ENCODE measurements around the gene GRIN2A.

GRIN2A gene

DNA sequence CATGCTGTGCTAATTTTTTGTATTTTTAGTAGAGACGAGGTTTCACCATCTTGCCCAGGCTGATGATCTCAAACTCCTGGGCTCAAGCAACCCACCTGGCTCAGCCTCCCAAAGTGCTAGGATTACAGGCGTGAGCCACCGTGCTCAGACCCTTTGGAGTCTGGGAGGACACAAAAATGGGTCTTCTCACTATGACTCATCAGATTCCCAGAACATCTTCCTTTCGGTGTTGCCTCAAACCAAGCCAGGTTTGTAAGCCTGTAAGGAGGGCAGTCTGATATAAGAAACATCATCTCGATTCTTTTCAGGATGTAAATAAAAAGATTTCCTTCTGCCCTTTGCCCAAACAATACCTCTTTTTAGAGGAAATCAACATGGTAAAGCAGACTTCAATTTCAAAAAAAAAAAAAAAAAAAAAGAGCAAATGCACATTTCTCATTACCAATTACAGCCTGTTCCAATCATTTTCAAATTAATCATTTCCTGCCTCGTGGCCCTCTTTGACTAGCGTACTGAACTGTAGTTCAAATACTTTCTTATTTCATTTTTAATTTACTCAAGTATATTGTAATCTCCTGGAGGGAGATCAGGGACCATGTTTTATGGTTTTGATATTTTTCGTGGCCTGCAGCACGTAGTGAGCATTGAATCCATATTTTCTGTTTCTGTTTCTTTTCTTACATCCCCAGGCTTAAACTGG lies 409.6 kb downstream of the GRIN2A start:
- no peaks in the 10 kb centered on the region for H3K4me1 ChIP-seq (ENCODE audit: control insufficient read depth, insufficient read depth, low read length, poor library complexity, severe bottlenecking)
- no peak overlapping the region for H3K4me3 ChIP-seq (ENCODE audit: insufficient read depth, low read depth, low read length, poor library complexity, severe bottlenecking)
- H3K9me3 ChIP-seq (ENCODE audit: control insufficient read depth, low read length) = no peaks in the 10 kb centered on the region
- no peaks in the 10 kb centered on the region for H3K27me3 ChIP-seq (replicated peaks; ENCODE audit: control insufficient read depth, insufficient read depth, low read length, poor library complexity, severe bottlenecking)
- no peaks in the 10 kb centered on the region for H3K36me3 ChIP-seq (ENCODE audit: control insufficient read depth, insufficient read depth, low read length)
- H3K27ac ChIP-seq (ENCODE audit: insufficient read depth, low read length, poor library complexity, severe bottlenecking) = no peak overlapping the region
- DNase-seq = no peak

DNA sequence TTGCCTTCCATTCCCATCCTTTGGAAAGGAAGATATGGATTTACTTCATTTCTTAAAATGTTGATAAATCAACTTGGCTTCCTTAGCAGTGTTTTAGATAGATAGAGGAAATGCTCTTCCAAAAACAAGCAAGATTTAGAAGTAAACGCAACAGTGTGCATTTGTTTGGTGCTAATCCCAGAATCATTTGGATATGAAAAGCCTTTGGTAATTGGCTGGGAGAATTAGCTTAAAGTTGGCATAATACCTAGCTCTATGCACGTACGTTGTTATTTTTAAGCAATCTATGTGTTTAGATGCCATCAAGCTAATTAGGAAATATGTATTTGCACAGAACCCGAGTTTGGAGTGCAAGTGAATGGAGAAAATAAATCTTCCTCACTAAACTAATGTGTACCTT lies 415.3 kb downstream of the GRIN2A start:
- Histone ChIP-seq H3K4me3 (ENCODE audit: insufficient read depth, low read depth, low read length, poor library complexity, severe bottlenecking) (no peak overlapping the region), H3K27me3 (replicated peaks; ENCODE audit: control insufficient read depth, insufficient read depth, low read length, poor library complexity, severe bottlenecking) (no peaks in the 10 kb centered on the region), H3K4me1 (ENCODE audit: control insufficient read depth, insufficient read depth, low read length, poor library complexity, severe bottlenecking) (no peaks in the 10 kb centered on the region), H3K27ac (ENCODE audit: insufficient read depth, low read length, poor library complexity, severe bottlenecking) (no peak overlapping the region), H3K36me3 (ENCODE audit: control insufficient read depth, insufficient read depth, low read length) (no peaks in the 10 kb centered on the region), H3K9me3 (ENCODE audit: control insufficient read depth, low read length) (no peaks in the 10 kb centered on the region)
- no peak for DNase-seq

GRCh38 chr16:9763505-9763904 lies 418.7 kb downstream of the GRIN2A start:
- H3K36me3 ChIP-seq (ENCODE audit: control insufficient read depth, insufficient read depth, low read length) = no peaks in the 10 kb centered on the region
- no peaks in the 10 kb centered on the region for H3K4me1 ChIP-seq (ENCODE audit: control insufficient read depth, insufficient read depth, low read length, poor library complexity, severe bottlenecking)
- H3K27ac ChIP-seq (ENCODE audit: insufficient read depth, low read length, poor library complexity, severe bottlenecking) = no peak overlapping the region
- H3K4me3 ChIP-seq (ENCODE audit: insufficient read depth, low read depth, low read length, poor library complexity, severe bottlenecking) = no peak overlapping the region
- H3K27me3 ChIP-seq (replicated peaks; ENCODE audit: control insufficient read depth, insufficient read depth, low read length, poor library complexity, severe bottlenecking) = no peaks in the 10 kb centered on the region
- DNase-seq = no peak
- H3K9me3 ChIP-seq (ENCODE audit: control insufficient read depth, low read length) = no peaks in the 10 kb centered on the region

DNA sequence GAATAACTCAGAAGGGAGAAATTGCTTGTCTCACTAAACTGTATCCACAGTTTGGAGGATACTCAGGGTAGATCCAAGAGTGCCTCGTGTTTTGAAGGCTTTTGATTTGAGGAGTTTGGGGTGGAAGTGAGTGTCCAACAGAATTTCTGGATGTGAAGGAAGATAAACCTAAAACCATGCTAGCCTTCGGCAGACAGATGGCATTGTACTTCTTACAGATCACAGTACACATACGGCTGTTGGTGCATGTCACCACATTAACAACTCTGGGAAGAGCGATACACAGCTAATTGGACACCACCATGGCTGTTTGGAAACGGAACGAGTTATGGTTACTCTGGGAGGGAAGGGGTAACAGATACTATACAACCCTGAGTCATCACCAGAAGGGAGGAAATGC lies 420.4 kb downstream of the GRIN2A start:
- Histone ChIP-seq H3K27me3 (replicated peaks; ENCODE audit: control insufficient read depth, insufficient read depth, low read length, poor library complexity, severe bottlenecking) (no peaks in the 10 kb centered on the region), H3K36me3 (ENCODE audit: control insufficient read depth, insufficient read depth, low read length) (no peaks in the 10 kb centered on the region), H3K4me1 (ENCODE audit: control insufficient read depth, insufficient read depth, low read length, poor library complexity, severe bottlenecking) (no peaks in the 10 kb centered on the region), H3K27ac (ENCODE audit: insufficient read depth, low read length, poor library complexity, severe bottlenecking) (no peak overlapping the region), H3K9me3 (ENCODE audit: control insufficient read depth, low read length) (no peaks in the 10 kb centered on the region), H3K4me3 (ENCODE audit: insufficient read depth, low read depth, low read length, poor library complexity, severe bottlenecking) (no peak overlapping the region)
- no peak for DNase-seq

GRCh38 chr16:9757687-9758086 lies 424.5 kb downstream of the GRIN2A start:
- no peaks in the 10 kb centered on the region for H3K27me3 ChIP-seq (replicated peaks; ENCODE audit: control insufficient read depth, insufficient read depth, low read length, poor library complexity, severe bottlenecking)
- no peak overlapping the region for H3K4me3 ChIP-seq (ENCODE audit: insufficient read depth, low read depth, low read length, poor library complexity, severe bottlenecking)
- no peaks in the 10 kb centered on the region for H3K36me3 ChIP-seq (ENCODE audit: control insufficient read depth, insufficient read depth, low read length)
- no peaks in the 10 kb centered on the region for H3K9me3 ChIP-seq (ENCODE audit: control insufficient read depth, low read length)
- no peaks in the 10 kb centered on the region for H3K4me1 ChIP-seq (ENCODE audit: control insufficient read depth, insufficient read depth, low read length, poor library complexity, severe bottlenecking)
- DNase-seq = no peak
- no peak overlapping the region for H3K27ac ChIP-seq (ENCODE audit: insufficient read depth, low read length, poor library complexity, severe bottlenecking)

GRCh38 chr16:9756434-9756833 lies 425.8 kb downstream of the GRIN2A start:
- Histone ChIP-seq H3K36me3 (ENCODE audit: control insufficient read depth, insufficient read depth, low read length) (no peaks in the 10 kb centered on the region), H3K4me1 (ENCODE audit: control insufficient read depth, insufficient read depth, low read length, poor library complexity, severe bottlenecking) (no peaks in the 10 kb centered on the region), H3K4me3 (ENCODE audit: insufficient read depth, low read depth, low read length, poor library complexity, severe bottlenecking) (no peak overlapping the region), H3K27ac (ENCODE audit: insufficient read depth, low read length, poor library complexity, severe bottlenecking) (no peak overlapping the region), H3K27me3 (replicated peaks; ENCODE audit: control insufficient read depth, insufficient read depth, low read length, poor library complexity, severe bottlenecking) (no peaks in the 10 kb centered on the region), H3K9me3 (ENCODE audit: control insufficient read depth, low read length) (no peaks in the 10 kb centered on the region)
- no peak for DNase-seq

- Histone ChIP-seq H3K27ac (ENCODE audit: insufficient read depth, low read length, poor library complexity, severe bottlenecking) (no peak overlapping the region), H3K36me3 (ENCODE audit: control insufficient read depth, insufficient read depth, low read length) (no peaks in the 10 kb centered on the region), H3K9me3 (ENCODE audit: control insufficient read depth, low read length) (no peaks in the 10 kb centered on the region), H3K4me3 (ENCODE audit: insufficient read depth, low read depth, low read length, poor library complexity, severe bottlenecking) (no peak overlapping the region), H3K27me3 (replicated peaks; ENCODE audit: control insufficient read depth, insufficient read depth, low read length, poor library complexity, severe bottlenecking) (no peaks in the 10 kb centered on the region), H3K4me1 (ENCODE audit: control insufficient read depth, insufficient read depth, low read length, poor library complexity, severe bottlenecking) (no peaks in the 10 kb centered on the region)
- no peak for DNase-seq
These were observed 427.1 kb downstream of the GRIN2A start for GRCh38 chr16:9755081-9755480.

GRCh38 chr16:9741776-9742175 lies 440.5 kb downstream of the GRIN2A start:
- Histone ChIP-seq H3K4me1 (ENCODE audit: control insufficient read depth, insufficient read depth, low read length, poor library complexity, severe bottlenecking) (no peaks in the 10 kb centered on the region), H3K9me3 (ENCODE audit: control insufficient read depth, low read length) (no peaks in the 10 kb centered on the region), H3K4me3 (ENCODE audit: insufficient read depth, low read depth, low read length, poor library complexity, severe bottlenecking) (no peak overlapping the region), H3K36me3 (ENCODE audit: control insufficient read depth, insufficient read depth, low read length) (no peaks in the 10 kb centered on the region), H3K27ac (ENCODE audit: insufficient read depth, low read length, poor library complexity, severe bottlenecking) (no peak overlapping the region), H3K27me3 (replicated peaks; ENCODE audit: control insufficient read depth, insufficient read depth, low read length, poor library complexity, severe bottlenecking) (no peaks in the 10 kb centered on the region)
- no peak for DNase-seq

GRCh38 chr16:9739301-9739700 lies 442.9 kb downstream of the GRIN2A start:
- Histone ChIP-seq H3K9me3 (ENCODE audit: control insufficient read depth, low read length) (no peaks in the 10 kb centered on the region), H3K27me3 (replicated peaks; ENCODE audit: control insufficient read depth, insufficient read depth, low read length, poor library complexity, severe bottlenecking) (no peaks in the 10 kb centered on the region), H3K36me3 (ENCODE audit: control insufficient read depth, insufficient read depth, low read length) (no peaks in the 10 kb centered on the region), H3K4me3 (ENCODE audit: insufficient read depth, low read depth, low read length, poor library complexity, severe bottlenecking) (no peak overlapping the region), H3K4me1 (ENCODE audit: control insufficient read depth, insufficient read depth, low read length, poor library complexity, severe bottlenecking) (no peaks in the 10 kb centered on the region), H3K27ac (ENCODE audit: insufficient read depth, low read length, poor library complexity, severe bottlenecking) (no peak overlapping the region)
- no peak for DNase-seq

GRCh38 chr16:9738690-9739089 lies 443.5 kb downstream of the GRIN2A start:
- H3K9me3 ChIP-seq (ENCODE audit: control insufficient read depth, low read length) = no peaks in the 10 kb centered on the region
- no peak overlapping the region for H3K27ac ChIP-seq (ENCODE audit: insufficient read depth, low read length, poor library complexity, severe bottlenecking)
- no peaks in the 10 kb centered on the region for H3K27me3 ChIP-seq (replicated peaks; ENCODE audit: control insufficient read depth, insufficient read depth, low read length, poor library complexity, severe bottlenecking)
- DNase-seq = no peak
- H3K4me1 ChIP-seq (ENCODE audit: control insufficient read depth, insufficient read depth, low read length, poor library complexity, severe bottlenecking) = no peaks in the 10 kb centered on the region
- no peaks in the 10 kb centered on the region for H3K36me3 ChIP-seq (ENCODE audit: control insufficient read depth, insufficient read depth, low read length)
- H3K4me3 ChIP-seq (ENCODE audit: insufficient read depth, low read depth, low read length, poor library complexity, severe bottlenecking) = no peak overlapping the region
